Stimulated activated CD4-positive, alpha-beta T cell treated with anti-CD3 and anti-CD28 coated beads, Interleukin-2, amount 100 ng/mL, for 4 hours (primary cell): ENCODE data around the gene TSPAN9.
A peak's percentile ranks its signal among the peaks of the same experiment; 100 is the strongest.

Experiments used
- DNase-seq: peaks from one replicate; pipeline ENCODE4 v3.0.0-alpha.2; 2020; ENCODE audit warnings: low read depth

Gene TSPAN9

DNA sequence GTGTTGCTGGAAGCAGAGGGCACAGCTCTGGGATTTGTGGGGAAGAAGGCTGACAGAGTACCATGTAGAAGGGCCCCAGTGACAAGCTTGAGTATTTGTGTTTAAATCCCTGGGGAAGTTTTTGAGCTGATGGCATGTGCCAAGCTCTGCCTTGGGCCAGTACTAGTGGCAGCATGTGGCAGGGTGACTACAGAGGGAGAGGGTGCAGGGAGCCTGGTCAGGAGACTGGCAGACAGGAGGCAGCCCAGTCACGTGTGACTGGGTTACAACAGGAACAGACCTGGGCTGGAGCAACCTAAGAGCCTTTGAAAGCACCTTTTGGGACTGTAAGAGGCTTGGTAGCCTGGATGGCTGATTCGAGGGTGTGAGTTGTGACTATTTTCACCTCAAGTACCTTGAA, 112.1 kb downstream of the TSPAN9 start:
- no peak for DNase-seq

DNA sequence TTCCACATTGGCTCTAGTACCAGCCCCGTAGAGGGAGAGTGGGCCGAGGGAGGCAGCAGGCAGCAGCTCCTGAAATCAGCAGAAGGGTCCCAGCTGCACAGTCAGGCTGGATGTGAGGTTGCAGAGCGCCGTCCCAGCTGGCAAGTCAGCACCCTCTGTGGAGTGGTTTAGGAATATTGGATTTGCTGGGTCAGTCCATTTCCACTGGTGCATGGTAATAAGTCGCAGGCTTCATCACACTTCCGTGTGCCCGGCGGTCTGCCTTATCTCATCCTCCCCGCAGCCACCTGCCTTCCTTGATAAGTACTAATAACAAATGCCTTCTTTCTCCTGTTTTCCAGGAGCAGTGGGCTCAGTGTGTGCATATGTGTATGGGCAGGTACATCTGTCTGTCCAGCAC, 112.9 kb downstream of the TSPAN9 start:
- DNase-seq = no peak

DNA sequence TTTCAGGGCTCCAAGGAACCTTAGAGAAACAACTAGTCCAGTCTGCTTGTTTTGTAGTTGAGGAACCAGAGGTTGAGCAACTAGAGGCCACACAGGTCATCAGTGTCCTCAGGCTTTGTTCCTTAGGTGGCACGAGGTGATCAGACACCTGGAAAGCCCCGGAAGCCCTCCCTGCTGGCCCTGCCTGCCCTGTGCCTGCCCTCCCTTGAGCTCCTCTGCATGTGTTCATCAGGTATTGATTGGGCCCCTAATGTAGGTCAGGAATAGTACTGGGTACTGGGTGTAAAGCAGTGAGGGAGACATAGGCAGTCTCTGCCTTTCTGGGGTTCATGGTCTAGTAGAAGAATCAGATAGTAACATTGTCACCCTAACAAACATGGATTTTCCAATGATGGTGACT, 114.3 kb downstream of the TSPAN9 start:
- no peak for DNase-seq

DNA sequence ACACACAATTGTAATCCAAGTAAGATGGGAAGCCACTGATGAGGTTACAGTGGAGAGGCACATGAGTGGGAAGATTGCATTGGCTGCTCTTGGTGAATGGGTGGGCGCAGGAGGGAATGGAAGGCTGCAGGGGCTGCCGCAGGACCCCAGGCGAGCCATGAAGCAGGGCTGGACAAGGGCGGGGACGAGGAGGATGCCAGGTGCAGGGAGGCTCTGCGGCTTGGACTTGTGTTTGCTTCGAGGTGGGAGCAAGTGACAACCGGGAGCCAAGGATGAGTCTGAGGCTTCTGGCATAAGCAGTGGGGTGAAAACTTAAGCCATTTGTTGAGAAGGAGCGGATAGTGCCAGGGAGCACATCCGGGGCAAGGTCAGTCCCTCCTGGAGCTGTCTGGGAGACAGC, 115.0 kb downstream of the TSPAN9 start:
- DNase-seq = no peak

DNA sequence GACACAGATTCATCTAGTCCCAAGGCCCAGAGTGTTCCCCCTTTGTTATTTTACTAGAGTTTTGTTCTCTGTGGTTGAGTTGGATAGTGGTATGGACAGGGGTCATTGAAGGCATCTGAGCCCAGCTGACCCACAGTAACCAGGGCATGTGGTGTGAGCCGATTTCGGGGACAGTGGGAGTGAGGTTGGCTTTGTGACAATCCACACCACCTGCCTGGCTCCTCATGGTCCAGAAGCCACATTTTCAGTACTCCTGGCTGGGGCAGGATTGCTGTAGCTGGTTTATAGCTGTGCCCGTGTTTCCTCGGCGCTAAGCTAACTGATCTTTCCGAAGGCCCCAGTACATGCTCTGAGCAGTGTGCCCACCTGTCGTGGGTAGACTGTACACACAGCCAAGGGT, 116.0 kb downstream of the TSPAN9 start:
- no peak for DNase-seq

DNA sequence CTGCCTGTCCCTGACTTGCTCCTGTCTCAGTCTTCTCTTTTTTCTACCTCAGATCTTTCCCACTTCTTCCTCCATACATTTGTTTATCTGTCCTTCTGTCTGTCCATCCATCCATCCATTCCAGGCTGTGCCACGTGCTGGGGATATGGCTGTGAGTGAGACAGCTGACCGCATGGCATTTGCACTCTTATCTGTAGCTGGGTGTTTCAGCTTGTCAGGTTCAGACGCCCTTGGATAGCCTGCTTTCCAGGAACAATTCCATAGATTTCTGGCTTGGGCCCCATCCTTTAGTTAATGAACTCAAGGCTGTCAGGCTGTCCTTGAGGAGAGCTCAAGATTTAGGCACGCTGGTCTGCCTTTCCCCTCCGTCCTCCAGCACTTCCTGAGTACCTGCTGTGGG, 116.6 kb downstream of the TSPAN9 start:
- DNase-seq = no peak

DNA sequence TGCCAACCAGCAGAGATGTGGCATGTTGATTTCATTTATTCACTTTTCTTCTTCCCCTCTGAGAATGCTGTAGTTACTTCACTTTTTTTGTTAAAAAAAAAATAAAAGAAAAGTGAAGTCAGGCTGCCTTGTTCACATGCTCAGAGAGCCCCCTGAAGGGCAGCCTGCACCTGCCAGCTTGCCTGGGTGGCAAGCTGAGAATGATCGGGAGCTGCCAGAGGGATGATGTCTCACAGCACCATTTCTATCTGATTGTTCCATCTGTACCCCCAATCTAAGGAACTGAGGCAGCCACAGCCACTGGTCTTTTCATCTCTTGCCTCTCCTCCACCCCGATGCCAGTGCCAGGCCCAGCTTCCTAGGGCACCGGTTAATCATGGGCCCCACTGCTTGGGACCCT, 118.2 kb downstream of the TSPAN9 start:
- DNase-seq = no peak

DNA sequence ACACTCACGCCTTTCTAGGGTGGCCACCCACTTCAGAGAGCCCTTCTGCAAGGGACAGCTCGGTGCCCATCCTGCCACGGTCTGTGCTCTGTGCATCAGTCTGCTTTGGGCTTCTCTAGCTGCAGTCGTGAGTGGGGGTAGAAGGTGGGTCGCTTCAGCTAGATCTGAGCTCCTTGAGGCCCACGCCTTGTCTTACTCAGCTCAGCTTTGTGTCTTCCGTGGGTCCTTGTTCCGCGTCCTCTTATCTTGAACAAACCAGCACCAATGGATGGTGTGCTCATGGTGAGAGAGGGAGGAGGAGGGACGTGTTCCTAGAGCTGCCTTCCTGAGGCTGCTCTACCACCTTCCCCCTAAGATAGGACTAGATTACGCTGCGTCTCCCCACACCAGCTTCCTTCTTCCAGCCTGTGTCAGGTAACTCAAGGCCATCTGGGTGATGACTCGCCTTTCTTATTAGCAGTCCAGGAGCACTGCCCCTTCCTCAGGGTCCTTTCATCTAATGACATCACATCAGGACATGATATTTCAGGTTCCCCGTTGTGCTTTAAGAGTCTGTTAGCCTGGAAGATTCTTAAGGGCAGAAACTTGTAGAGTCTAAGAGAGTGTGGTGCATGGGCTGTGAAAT, 118.8 kb downstream of the TSPAN9 start:
- no peak for DNase-seq

DNA sequence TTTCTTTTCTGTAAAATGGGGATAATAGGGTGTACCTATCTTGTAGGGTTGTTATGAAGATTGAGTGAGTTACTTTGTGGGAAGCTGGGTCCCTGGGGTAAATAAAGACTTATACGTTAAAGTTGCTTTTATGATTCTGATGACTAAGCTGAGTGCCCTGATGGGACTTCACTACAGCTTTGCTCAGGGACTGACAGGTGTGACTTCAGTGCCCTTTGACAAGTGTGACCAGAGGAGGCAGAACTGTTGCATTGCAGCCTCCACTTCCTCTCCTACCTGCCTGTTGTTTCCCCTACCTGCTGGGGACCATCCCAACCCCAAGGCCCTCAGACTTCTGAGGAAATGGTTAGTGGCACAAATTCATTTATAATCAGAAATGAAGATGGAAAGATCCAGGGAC, 119.3 kb downstream of the TSPAN9 start:
- no peak for DNase-seq

DNA sequence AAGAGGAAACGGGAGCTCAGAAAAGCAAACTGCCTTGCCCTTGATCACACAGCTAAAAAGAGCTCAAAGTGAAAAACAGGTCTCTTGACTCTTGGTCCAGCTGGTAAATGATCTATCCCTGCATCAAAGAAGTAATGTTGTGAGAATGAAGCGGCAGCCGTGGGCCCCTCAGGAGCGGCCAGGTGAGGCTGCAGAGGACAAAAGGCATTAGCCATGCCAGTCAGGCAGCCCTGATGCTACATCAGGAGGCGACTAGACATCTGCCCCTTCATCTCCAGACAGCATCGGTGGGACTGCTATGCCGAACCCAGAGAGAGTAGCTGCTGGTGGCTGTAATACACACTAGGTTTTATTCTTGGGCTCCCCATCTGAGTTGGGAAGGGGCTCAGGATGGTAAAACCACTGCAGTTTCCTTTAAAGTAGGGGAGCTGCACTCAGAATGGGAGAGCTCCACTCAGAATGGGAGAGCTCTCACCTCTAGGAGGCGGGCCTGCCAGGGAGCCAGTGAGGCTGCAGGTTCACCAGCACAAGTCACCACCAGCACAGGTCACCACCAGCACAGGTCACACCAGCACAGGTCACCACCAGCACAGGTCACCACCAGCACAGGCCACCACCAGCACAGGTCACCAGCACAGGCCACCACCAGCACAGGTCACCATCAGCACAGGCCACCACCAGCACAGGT, 120.1 kb downstream of the TSPAN9 start:
- no peak for DNase-seq

DNA sequence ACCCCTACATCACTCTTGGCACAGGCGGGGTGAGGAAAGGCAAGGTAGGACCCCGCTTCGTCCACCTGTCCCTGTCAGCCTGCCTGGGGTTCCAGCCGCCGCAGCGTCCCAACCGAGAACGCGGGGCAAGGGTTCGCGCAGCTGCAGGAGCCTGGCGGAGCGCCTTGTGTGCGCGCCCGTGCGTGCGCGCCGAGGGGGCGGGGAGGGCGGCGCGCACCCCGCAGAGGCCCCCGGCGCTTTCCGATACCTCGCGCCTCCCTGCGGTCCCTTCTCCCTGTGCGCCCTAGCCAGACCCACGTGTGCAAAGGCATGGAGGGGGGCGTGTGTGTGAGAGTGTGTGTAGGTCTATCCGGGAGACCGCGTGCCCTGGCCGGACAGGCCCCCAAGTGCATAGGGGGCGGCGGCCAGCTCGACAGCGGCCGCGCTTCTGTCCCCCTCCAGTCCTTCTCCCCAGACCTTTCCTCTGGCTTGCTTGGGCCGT, 122.4 kb downstream of the TSPAN9 start:
- no peak for DNase-seq

DNA sequence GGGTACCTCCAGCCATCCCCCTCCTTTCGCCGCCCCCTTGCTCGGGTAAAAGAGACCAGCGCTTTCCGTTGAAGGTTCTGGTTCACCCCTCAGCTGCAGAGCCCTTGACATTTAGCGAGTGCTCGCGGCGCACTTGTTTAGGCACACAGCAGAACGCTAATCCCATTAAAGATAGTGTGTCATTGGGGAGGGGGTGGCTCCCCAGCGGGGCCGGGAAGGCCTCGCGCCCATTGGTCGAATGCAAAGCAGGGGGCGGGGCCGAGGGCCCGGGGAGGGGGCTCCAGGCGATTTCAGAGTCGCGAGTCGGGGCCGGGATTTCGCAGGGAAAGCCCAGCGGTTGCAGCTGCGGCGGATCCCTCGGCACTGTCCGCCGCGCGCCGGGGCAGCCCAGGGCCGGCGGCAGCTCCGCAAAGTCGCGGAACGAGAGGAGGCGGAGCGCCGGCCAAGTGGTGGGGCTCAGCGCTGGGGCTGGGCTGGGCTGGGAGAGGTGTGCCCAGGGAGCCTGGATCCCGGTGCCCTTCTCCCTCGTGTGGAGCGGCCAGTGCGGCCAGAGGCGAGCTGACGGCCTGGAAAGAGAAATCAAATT, 122.9 kb downstream of the TSPAN9 start:
- no peak for DNase-seq

DNA sequence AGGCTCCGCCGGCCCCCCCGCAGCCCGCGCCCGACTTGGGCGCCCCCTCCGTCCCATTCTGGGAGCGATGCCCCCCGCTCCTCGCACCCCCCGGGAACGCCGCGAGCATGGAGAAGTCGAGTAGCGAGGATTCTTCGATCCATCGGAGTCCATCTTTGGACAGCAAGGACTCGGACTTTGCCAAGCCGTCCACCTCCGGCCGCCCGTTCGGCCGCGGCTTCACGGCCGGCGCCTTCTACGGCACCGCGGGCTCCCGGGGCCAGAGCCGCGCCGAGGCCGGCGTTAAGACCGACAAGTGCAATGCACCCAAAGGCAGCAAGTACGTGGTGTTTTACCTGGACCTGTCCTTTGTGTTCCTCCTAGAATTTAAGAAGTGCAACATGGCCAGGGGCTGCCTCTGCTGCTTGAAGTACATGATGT, 123.6 kb downstream of the TSPAN9 start:
- no peak for DNase-seq

DNA sequence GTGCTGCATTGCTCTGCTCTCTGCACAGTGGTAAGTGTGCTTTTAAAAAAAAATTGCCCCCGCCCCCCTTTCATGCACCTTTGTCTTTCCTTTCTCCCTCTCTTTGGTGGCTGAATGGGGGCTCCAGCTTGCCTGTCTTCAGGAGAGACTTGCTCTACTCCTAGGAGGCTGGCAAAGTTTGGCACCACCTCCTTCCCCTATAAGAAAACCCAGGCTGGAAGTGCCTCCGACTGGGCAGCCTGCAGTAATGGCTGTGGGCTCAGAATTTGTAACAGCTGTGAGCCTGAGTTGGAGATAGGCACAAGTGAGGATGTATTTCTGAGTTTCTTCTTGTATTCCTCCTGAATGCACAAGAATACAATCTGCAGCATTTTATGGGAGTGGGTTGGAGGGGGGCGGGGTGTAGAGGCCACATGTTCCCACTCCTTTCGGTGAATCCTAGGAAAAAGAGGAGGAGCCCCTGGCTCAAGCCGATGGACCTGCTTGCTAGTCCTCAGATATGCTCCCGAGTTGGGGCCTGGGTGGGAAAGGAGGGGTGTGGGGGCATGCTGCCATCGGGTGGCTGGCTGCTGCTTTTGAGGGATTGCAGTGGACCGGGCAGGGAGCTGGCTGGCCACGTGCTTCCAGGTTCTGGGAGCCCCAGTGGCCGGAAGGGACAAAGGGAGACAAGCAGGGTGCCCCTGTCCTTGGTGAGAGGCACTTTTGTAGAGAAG, 124.3 kb downstream of the TSPAN9 start:
- DNase-seq = no peak

DNA sequence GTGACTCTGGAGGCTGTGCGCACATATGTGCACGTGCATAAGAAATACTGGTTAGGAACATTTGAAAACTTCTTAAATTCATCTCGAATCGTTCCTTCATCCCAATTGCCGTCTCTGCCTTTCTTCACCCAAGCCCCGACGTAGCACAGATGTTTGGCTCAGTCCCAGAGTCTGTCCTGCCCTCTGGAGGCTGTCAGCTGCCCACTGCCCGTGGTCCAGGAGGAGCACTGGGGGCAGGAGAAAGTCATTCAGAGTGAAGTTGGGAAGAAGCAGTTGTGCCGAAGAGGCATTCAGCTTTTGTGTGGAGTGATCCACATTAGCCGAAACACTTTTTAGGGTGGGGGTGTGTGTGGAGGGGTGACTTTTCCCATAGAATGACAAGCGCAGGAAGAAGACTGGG, 124.9 kb downstream of the TSPAN9 start:
- DNase-seq = no peak

DNA sequence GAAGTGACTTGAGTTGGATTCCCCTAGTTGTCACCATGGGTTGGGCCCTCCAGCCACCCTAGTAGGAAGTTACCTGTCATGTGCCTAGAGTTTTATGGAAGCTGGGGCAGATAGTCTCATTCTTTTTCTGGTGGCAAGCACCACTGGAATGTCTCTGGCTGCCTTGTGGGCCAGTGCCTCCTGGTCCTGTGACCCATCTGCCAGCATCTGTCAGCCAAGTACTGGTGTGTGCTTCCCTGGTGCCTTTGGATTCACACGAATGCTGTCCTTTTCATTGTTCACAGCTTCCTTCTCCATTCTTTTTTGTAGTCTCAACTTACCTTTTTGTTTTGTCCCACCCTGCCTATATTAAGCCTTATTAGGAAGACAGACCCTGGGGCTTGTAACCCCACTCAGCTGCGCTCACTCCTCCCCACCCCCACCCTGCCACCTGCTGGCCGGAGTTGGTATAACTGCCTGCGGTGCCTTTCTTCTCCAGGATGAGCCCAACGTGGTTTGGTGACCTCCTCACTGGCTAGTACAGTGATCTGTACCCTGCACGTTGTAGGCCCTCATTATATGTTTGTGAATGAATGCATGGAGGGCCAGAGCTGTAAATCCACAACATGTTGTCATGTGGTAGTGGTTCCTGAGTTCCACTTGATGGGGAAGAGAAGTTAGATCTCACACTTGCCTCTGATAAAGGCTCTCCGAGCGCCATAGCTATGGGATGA, 125.7 kb downstream of the TSPAN9 start:
- DNase-seq = peak; percentile 17

DNA sequence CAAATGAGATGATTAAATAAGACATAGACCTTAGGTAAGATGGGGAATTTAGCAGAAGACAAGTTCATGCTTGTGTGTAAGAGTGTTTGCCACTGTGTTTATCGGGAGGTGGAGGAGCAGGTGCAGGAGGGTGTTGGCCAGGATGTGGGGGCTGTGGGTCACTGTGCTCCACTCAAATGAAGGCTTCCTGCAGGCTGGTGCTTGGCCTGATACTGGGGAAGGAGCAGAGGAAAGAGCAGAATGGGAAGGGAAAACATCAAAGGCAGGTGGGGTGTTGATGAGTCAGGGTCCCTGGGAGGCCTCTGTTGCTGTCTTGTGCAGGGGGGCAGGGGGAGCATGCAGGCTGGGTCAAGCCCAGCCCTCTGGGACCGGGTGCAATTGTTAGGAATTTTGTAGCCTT, 126.5 kb downstream of the TSPAN9 start:
- no peak for DNase-seq

DNA sequence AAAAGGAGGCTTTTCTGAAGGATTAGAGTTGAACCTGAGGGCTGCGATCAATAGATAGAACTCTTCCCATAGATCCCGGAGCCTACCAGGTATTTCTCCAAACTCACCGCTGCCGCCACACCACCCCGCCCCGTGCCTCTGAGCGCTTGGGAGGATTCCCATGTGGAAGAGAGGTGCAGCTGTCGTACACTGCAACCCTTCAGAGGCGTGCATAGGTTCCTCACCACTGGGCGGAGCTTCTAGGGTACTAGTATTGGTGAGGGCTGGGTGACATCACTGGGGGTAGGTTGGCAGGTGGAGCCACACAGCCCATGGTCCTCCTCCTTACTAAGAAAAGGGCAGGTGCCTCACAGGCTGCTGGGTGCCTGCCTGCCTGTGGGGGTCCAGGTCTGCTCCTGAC, 127.0 kb downstream of the TSPAN9 start:
- DNase-seq = no peak

DNA sequence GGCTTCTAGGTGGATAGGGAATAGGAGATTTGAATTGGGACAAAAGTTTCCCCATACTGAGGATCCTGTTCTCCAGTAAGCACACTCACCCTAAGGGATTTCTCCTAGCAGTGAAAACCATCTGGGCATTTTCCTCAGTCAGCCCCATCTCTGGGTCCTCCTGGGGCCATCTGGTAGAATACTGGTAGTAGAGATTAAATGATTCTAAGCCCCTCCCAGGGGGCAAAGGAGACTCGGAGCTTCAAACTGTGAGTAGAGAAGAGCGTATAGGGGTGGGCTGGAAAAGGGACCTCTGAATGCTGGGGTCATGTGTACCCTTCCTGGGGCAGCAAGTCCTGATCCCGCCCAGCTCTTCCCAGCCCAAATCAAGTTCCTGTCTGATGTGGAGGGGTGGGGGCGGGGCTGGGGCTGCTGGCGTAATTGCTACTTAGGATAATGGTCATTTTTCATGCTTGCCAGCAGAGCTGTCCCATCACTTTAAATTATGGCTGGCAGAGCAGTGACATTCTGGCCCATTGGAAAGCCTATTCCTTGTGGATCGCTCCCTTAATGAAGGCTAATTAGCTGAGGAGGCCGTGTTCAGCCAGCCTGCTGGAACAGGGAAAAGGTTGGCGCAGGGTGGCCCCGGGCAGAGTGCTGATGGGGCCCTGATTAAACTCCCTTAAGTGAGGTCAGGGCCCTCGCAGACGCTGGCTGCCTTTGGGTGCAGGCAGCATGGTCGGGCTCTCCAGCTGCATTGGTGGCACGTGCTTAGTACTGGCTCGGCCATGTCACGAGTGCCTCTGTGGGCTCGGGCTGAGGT, 127.8 kb downstream of the TSPAN9 start:
- no peak for DNase-seq

DNA sequence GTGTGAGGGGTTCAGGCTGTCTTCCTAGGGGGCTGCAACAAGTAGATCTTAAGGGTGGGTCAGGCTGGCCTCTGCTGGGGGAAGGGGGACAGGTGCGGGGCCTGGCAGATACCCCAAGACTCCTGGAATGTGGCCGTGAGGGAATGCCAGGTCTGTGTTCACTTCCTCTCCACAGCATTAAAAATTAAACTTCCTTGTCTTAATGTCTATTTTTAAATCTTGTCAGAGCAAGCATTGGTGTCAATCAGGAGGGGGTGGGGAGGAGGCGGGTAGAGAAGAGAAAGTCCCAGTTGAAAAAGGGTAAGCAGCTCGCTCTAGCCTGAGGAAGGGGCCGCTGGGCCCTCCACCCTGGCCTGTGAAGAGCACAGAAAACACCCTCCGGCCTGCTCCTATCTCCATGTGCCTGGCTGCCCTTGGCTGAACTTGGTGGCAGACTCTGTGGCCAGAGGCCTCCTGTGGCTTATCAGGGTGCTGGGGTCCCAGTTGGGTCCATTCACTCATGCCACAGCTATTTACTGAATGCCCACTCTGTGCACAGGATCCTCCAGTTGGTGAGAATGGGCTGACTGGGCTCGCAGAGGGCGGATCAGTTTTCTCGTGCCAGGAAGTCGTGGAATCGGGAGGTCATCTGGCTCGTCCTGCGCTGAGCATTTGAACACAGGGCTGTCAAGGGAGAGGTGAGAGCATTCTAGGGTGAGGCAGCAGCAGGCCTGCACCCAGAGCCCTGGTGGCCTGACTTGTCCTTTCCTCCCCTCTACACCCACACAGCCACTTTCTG, 128.8 kb downstream of the TSPAN9 start:
- DNase-seq = no peak
